ENCODE results near the gene CLIC5. TPM values are rescaled to one million over a fixed set of nuclear protein-coding genes. Genes with fewer than 3 reads are reported as not detected.

CLIC5 gene
- total RNA-seq, 1 donor from 2014 or later: 0.32 TPM

GRCh38 chr6:46050845-46051405, 35.3 kb upstream of the CLIC5 start:
- H3K36me3 ChIP-seq (ENCODE audit: insufficient read depth, low read length): no peaks in the 10 kb centered on the region
- TF ChIP-seq EZH2 (IDR thresholded peaks at IDR 0.05; ENCODE audit: insufficient read depth, low read length) (no peak), CTCF (IDR thresholded peaks at IDR 0.05; ENCODE audit: insufficient read depth, low read depth, low read length) (no peak)
- no peaks in the 10 kb centered on the region for H3K4me1 ChIP-seq (ENCODE audit: insufficient read depth, low read length)
- H3K27me3 ChIP-seq (ENCODE audit: insufficient read depth, low read length): no peaks in the 10 kb centered on the region
- Mint-ChIP-seq H3K27ac (ENCODE audit: unreplicated experiment) (no peak overlapping the region), H3K9me3 (ENCODE audit: unreplicated experiment) (peaks cover 3% of the 10 kb centered on the region), H3K4me3 (ENCODE audit: unreplicated experiment) (no peak overlapping the region), H3K27me3 (ENCODE audit: low read depth, unreplicated experiment) (no peaks in the 10 kb centered on the region), H3K36me3 (ENCODE audit: low read depth, unreplicated experiment) (no peaks in the 10 kb centered on the region), H3K4me1 (ENCODE audit: low read depth, unreplicated experiment) (peaks cover 8% of the 10 kb centered on the region)
- H3K9ac ChIP-seq (ENCODE audit: low read length): no peak overlapping the region
- no peak overlapping the region for H2AFZ ChIP-seq (ENCODE audit: low read depth, low read length)
- H3K79me2 ChIP-seq (ENCODE audit: insufficient read depth, low read length): no peaks in the 10 kb centered on the region
- H3K27ac ChIP-seq (ENCODE audit: low read depth, low read length): no peak overlapping the region
- H3K4me3 ChIP-seq (ENCODE audit: insufficient read depth, low read depth, low read length): no peak overlapping the region
- FAIRE-seq (no peak), DNase-seq (ENCODE audit: low read depth) (no peak)
- no peak overlapping the region for H3K4me2 ChIP-seq (ENCODE audit: low read length)
- H4K20me1 ChIP-seq (ENCODE audit: insufficient read depth, low read length): no peaks in the 10 kb centered on the region
- no peaks in the 10 kb centered on the region for H3K9me3 ChIP-seq (ENCODE audit: insufficient read depth, low read depth, low read length)

- no peak overlapping the region for H3K9ac ChIP-seq (ENCODE audit: low read length)
- Mint-ChIP-seq H3K27ac (ENCODE audit: unreplicated experiment) (no peak overlapping the region), H3K4me1 (ENCODE audit: low read depth, unreplicated experiment) (peaks cover 17% of the 10 kb centered on the region), H3K36me3 (ENCODE audit: low read depth, unreplicated experiment) (no peaks in the 10 kb centered on the region), H3K27me3 (ENCODE audit: low read depth, unreplicated experiment) (no peaks in the 10 kb centered on the region), H3K4me3 (ENCODE audit: unreplicated experiment) (no peak overlapping the region), H3K9me3 (ENCODE audit: unreplicated experiment) (peaks cover 3% of the 10 kb centered on the region)
- no peak overlapping the region for H3K4me2 ChIP-seq (ENCODE audit: low read length)
- H3K79me2 ChIP-seq (ENCODE audit: insufficient read depth, low read length): no peaks in the 10 kb centered on the region
- TF ChIP-seq EZH2 (IDR thresholded peaks at IDR 0.05; ENCODE audit: insufficient read depth, low read length): no peak
- TF ChIP-seq CTCF (IDR thresholded peaks at IDR 0.05; ENCODE audit: insufficient read depth, low read depth, low read length): no peak
- peaks cover 7% of the 10 kb centered on the region for H3K4me1 ChIP-seq (ENCODE audit: insufficient read depth, low read length)
- FAIRE-seq (no peak), DNase-seq (ENCODE audit: low read depth) (no peak)
- H3K27me3 ChIP-seq (ENCODE audit: insufficient read depth, low read length): no peaks in the 10 kb centered on the region
- H3K4me3 ChIP-seq (ENCODE audit: insufficient read depth, low read depth, low read length): no peak overlapping the region
- no peak overlapping the region for H2AFZ ChIP-seq (ENCODE audit: low read depth, low read length)
- no peaks in the 10 kb centered on the region for H3K9me3 ChIP-seq (ENCODE audit: insufficient read depth, low read depth, low read length)
- no peaks in the 10 kb centered on the region for H3K36me3 ChIP-seq (ENCODE audit: insufficient read depth, low read length)
- H4K20me1 ChIP-seq (ENCODE audit: insufficient read depth, low read length): no peaks in the 10 kb centered on the region
- no peak overlapping the region for H3K27ac ChIP-seq (ENCODE audit: low read depth, low read length)
These were observed 33.1 kb upstream of the CLIC5 start for GRCh38 chr6:46048646-46049297.

GRCh38 chr6:46046558-46047174, 31.0 kb upstream of the CLIC5 start:
- Mint-ChIP-seq H3K27ac (ENCODE audit: unreplicated experiment) (no peak overlapping the region), H3K9me3 (ENCODE audit: unreplicated experiment) (no peaks in the 10 kb centered on the region), H3K27me3 (ENCODE audit: low read depth, unreplicated experiment) (no peaks in the 10 kb centered on the region), H3K36me3 (ENCODE audit: low read depth, unreplicated experiment) (no peaks in the 10 kb centered on the region), H3K4me1 (ENCODE audit: low read depth, unreplicated experiment) (peaks cover 9% of the 10 kb centered on the region), H3K4me3 (ENCODE audit: unreplicated experiment) (no peak overlapping the region)
- Histone ChIP-seq H3K9ac (ENCODE audit: low read length) (no peak overlapping the region), H2AFZ (ENCODE audit: low read depth, low read length) (no peak overlapping the region), H3K4me3 (ENCODE audit: insufficient read depth, low read depth, low read length) (no peak overlapping the region), H3K79me2 (ENCODE audit: insufficient read depth, low read length) (no peaks in the 10 kb centered on the region), H3K9me3 (ENCODE audit: insufficient read depth, low read depth, low read length) (no peaks in the 10 kb centered on the region), H3K36me3 (ENCODE audit: insufficient read depth, low read length) (no peaks in the 10 kb centered on the region), H3K4me2 (ENCODE audit: low read length) (no peak overlapping the region), H3K27ac (ENCODE audit: low read depth, low read length) (no peak overlapping the region), H4K20me1 (ENCODE audit: insufficient read depth, low read length) (no peaks in the 10 kb centered on the region), H3K4me1 (ENCODE audit: insufficient read depth, low read length) (peaks cover 7% of the 10 kb centered on the region), H3K27me3 (ENCODE audit: insufficient read depth, low read length) (no peaks in the 10 kb centered on the region)
- DNase-seq (ENCODE audit: low read depth) (no peak), FAIRE-seq (no peak)
- TF ChIP-seq CTCF (IDR thresholded peaks at IDR 0.05; ENCODE audit: insufficient read depth, low read depth, low read length) (no peak), EZH2 (IDR thresholded peaks at IDR 0.05; ENCODE audit: insufficient read depth, low read length) (no peak)

Data from astrocyte (in vitro differentiated cells and primary cell).